ENCODE data around the gene PLCE1. TPM values are rescaled to one million over a fixed set of nuclear protein-coding genes. Genes with fewer than 3 reads are reported as not detected.

The PLCE1 gene
- polyA plus RNA-seq, 2 of the 4 experiments (the other 2 are of a cell fraction): 10.7 to 18.2 TPM

- no peak overlapping the region for H3K4me3 ChIP-seq
- ChIA-PET CTCF (interaction anchor here (0.8 kb wide), 1 partner anchor 21 kb away, joined by 3 read pairs; no protein-coding TSS in a partner anchor), POLR2A (no interaction called here)
- H3K27ac ChIP-seq: peak overlapping the region in 1 of 2 experiments; percentile 58; a peak in 1 of 6 replicates
- peaks cover 53% of the 10 kb centered on the region for H3K4me1 ChIP-seq
- TF ChIP-seq NR3C1 (IDR thresholded peaks at IDR 0.05) (no peak), RARB (CRISPR knock-in tag; IDR thresholded peaks at IDR 0.05) (no peak), MAZ (IDR thresholded peaks at IDR 0.05; ENCODE audit: borderline replicate concordance, low read depth, low read length) (no peak), FOXS1 (CRISPR knock-in tag; IDR thresholded peaks at IDR 0.05) (no peak), ZSCAN20 (CRISPR knock-in tag; IDR thresholded peaks at IDR 0.05) (no peak), PHF8 (IDR thresholded peaks at IDR 0.05; ENCODE audit: borderline replicate concordance, low read depth) (no peak), HES2 (IDR thresholded peaks at IDR 0.05) (no peak), JUN (IDR thresholded peaks at IDR 0.05) (no peak), RNF2 (IDR thresholded peaks at IDR 0.05; ENCODE audit: borderline replicate concordance, low read depth) (no peak), TP53 (CRISPR knock-in tag; IDR thresholded peaks at IDR 0.05) (no peak), KDM1A (IDR thresholded peaks at IDR 0.05; ENCODE audit: low read depth) (no peak), GATA3 (IDR thresholded peaks at IDR 0.05; ENCODE audit: borderline replicate concordance) (no peak), SREBF2 (IDR thresholded peaks at IDR 0.05) (no peak), RAD21 (conservative IDR thresholded peaks at IDR 0.05 in 1 of 2, IDR thresholded peaks at IDR 0.05 in 1 of 2) (no peak), MAX (IDR thresholded peaks at IDR 0.05) (no peak), EHMT2 (IDR thresholded peaks at IDR 0.05; ENCODE audit: low read depth) (no peak), POLR2A (IDR thresholded peaks at IDR 0.05; ENCODE audit: low read length) (no peak)
- H3K4me2 ChIP-seq: no peak overlapping the region
- DNase-seq (ENCODE audit: low read depth in 1 of 2, low spot score in 1 of 2) (no peak), FAIRE-seq (no peak), ATAC-seq (no peak)
- H3K9me3 ChIP-seq: 0 out of 3 replicates have a peak, but pooled peaks cover 3% of the 10 kb centered on the region
- WGBS (ENCODE audit: missing lambda C conversion rate): 92% methylated on average over 2 of the region's 2 CpGs
Observed at GRCh38 chr10:94008526-94008925, 14.8 kb downstream of the PLCE1 start.

- Histone ChIP-seq H3K9me3 (0 out of 3 replicates have a peak, but pooled peaks cover 3% of the 10 kb centered on the region), H3K4me1 (peaks cover 62% of the 10 kb centered on the region), H3K4me3 (no peak overlapping the region), H3K27ac (no peak overlapping the region), H3K4me2 (no peak overlapping the region)
- TF ChIP-seq HMGXB4 (CRISPR knock-in tag; IDR thresholded peaks at IDR 0.05; ENCODE audit: borderline replicate concordance): no peak
- no peak for TF ChIP-seq CHD2 (IDR thresholded peaks at IDR 0.05; ENCODE audit: low read length, partially characterized antibody)
- peak; percentile 57 for TF ChIP-seq ZFP36 (IDR thresholded peaks at IDR 0.05; ENCODE audit: borderline replicate concordance, partially characterized antibody)
- 94% methylated on average over 2 of the region's 2 CpGs for WGBS (ENCODE audit: missing lambda C conversion rate)
- ATAC-seq (no peak), FAIRE-seq (no peak), DNase-seq (ENCODE audit: low read depth in 1 of 2, low spot score in 1 of 2) (no peak)
- POLR2A ChIA-PET: no interaction called here
- CTCF ChIA-PET: interaction anchor here (0.8 kb wide), 1 partner anchor 16 kb away, joined by 3 read pairs; no protein-coding TSS in a partner anchor
Observed at GRCh38 chr10:94010116-94010515, 16.4 kb downstream of the PLCE1 start.

GRCh38 chr10:94010886-94011285 lies 17.2 kb downstream of the PLCE1 start:
- H3K27ac ChIP-seq: no peak overlapping the region
- ATAC-seq (no peak), FAIRE-seq (no peak), DNase-seq (ENCODE audit: low read depth in 1 of 2, low spot score in 1 of 2) (no peak)
- H3K4me2 ChIP-seq: no peak overlapping the region
- H3K4me1 ChIP-seq: peaks cover 62% of the 10 kb centered on the region
- ChIA-PET CTCF (interaction anchor here (1.3 kb wide), 1 partner anchor 19 kb away, joined by 3 read pairs; no protein-coding TSS in a partner anchor), POLR2A (no interaction called here)
- H3K4me3 ChIP-seq: no peak overlapping the region
- H3K9me3 ChIP-seq: 0 out of 3 replicates have a peak, but pooled peaks cover 3% of the 10 kb centered on the region
- TF ChIP-seq KDM5A (IDR thresholded peaks at IDR 0.05) (no peak), ZFP36 (IDR thresholded peaks at IDR 0.05; ENCODE audit: borderline replicate concordance, partially characterized antibody) (no peak), ELK1 (IDR thresholded peaks at IDR 0.05; ENCODE audit: low read depth, low read length) (no peak), CHD4 (IDR thresholded peaks at IDR 0.05; ENCODE audit: borderline replicate concordance) (no peak), MYC (IDR thresholded peaks at IDR 0.05; ENCODE audit: borderline replicate concordance, low read length) (no peak), NPAS2 (CRISPR knock-in tag; IDR thresholded peaks at IDR 0.05; ENCODE audit: borderline replicate concordance) (no peak), ZNF302 (CRISPR knock-in tag; IDR thresholded peaks at IDR 0.05) (no peak), REST (IDR thresholded peaks at IDR 0.05) (no peak), JUN (IDR thresholded peaks at IDR 0.05) (no peak)
